Measurements from ENCODE around the gene RPGRIP1.

RPGRIP1 gene

GRCh38 chr14:21311614-21312013 is 31.7 kb downstream of the RPGRIP1 start:
- no peak for DNase-seq
- peaks cover 7% of the 10 kb centered on the region; the same call in 1 of the 2 replicates for H3K4me1 ChIP-seq (ENCODE audit: low read length)
- H2AFZ ChIP-seq (ENCODE audit: low read length): no peak overlapping the region
- TF ChIP-seq EZH2phosphoT487 (IDR thresholded peaks at IDR 0.05; ENCODE audit: low read length): no peak
- TF ChIP-seq CTCF (IDR thresholded peaks at IDR 0.05; ENCODE audit: low read length): no peak
- no peak for TF ChIP-seq EZH2 (optimal IDR thresholded peaks at IDR 0.05; ENCODE audit: low read depth, low read length)
- H3K27me3 ChIP-seq (replicated peaks; ENCODE audit: insufficient read depth, low read length): no peaks in the 10 kb centered on the region
- no peak overlapping the region for H3K4me3 ChIP-seq (ENCODE audit: low read length)
- no peak overlapping the region for H3K4me2 ChIP-seq (ENCODE audit: low read depth, low read length)
- no peak overlapping the region for H3K9ac ChIP-seq (ENCODE audit: low read length)
- no peaks in the 10 kb centered on the region for H4K20me1 ChIP-seq (ENCODE audit: insufficient read depth, low read length)
- no peaks in the 10 kb centered on the region for H3K36me3 ChIP-seq (replicated peaks; ENCODE audit: insufficient read depth, low read length)
- peaks cover 10% of the 10 kb centered on the region for H3F3A ChIP-seq (ENCODE audit: insufficient read depth, low read length)
- H3K27ac ChIP-seq (ENCODE audit: low read length): no peak overlapping the region
- H3K9me3 ChIP-seq (replicated peaks; ENCODE audit: insufficient read depth, low read length): no peaks in the 10 kb centered on the region
- H3K79me2 ChIP-seq (ENCODE audit: low read length): no peaks in the 10 kb centered on the region
- H3K9me2 ChIP-seq (replicated peaks; ENCODE audit: insufficient read depth, low read length): no peaks in the 10 kb centered on the region

DNA sequence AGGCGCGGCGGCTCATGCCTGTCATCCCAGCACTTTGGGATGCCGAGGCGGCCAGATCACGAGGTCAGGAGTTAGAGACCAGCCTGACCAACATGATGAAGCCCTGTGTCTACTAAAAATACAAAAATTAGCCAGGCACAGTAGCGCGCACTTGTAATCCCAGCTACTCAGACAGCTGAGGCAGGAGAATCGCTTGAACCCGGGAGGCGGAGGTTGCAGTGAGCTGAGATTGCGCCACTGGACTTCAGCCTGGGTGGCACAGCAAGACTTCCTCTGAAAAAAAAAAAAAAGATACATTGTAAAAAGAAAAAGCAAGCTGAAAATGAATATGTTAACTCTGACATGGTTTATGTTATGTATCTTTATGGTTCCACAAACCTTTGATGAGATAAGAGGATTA is 33.6 kb downstream of the RPGRIP1 start:
- no peaks in the 10 kb centered on the region for H3K79me2 ChIP-seq (ENCODE audit: low read length)
- H3K27ac ChIP-seq (ENCODE audit: low read length): no peak overlapping the region
- no peak overlapping the region for H3K9ac ChIP-seq (ENCODE audit: low read length)
- no peaks in the 10 kb centered on the region for H3K4me1 ChIP-seq (ENCODE audit: low read length)
- no peaks in the 10 kb centered on the region for H3K9me3 ChIP-seq (replicated peaks; ENCODE audit: insufficient read depth, low read length)
- no peaks in the 10 kb centered on the region for H3K9me2 ChIP-seq (replicated peaks; ENCODE audit: insufficient read depth, low read length)
- H3K4me2 ChIP-seq (ENCODE audit: low read depth, low read length): no peak overlapping the region
- no peaks in the 10 kb centered on the region for H3K36me3 ChIP-seq (replicated peaks; ENCODE audit: insufficient read depth, low read length)
- peaks cover under 1% of the 10 kb centered on the region for H3F3A ChIP-seq (ENCODE audit: insufficient read depth, low read length)
- DNase-seq: no peak
- no peaks in the 10 kb centered on the region for H3K27me3 ChIP-seq (replicated peaks; ENCODE audit: insufficient read depth, low read length)
- TF ChIP-seq CTCF (IDR thresholded peaks at IDR 0.05; ENCODE audit: low read length): no peak
- TF ChIP-seq EZH2phosphoT487 (IDR thresholded peaks at IDR 0.05; ENCODE audit: low read length): no peak
- no peak for TF ChIP-seq EZH2 (optimal IDR thresholded peaks at IDR 0.05; ENCODE audit: low read depth, low read length)
- H2AFZ ChIP-seq (ENCODE audit: low read length): no peak overlapping the region
- H3K4me3 ChIP-seq (ENCODE audit: low read length): no peak overlapping the region
- H4K20me1 ChIP-seq (ENCODE audit: insufficient read depth, low read length): no peaks in the 10 kb centered on the region

GRCh38 chr14:21317398-21317797 is 37.5 kb downstream of the RPGRIP1 start:
- Histone ChIP-seq H3K4me2 (ENCODE audit: low read depth, low read length) (no peak overlapping the region), H3K79me2 (ENCODE audit: low read length) (no peaks in the 10 kb centered on the region), H3K4me1 (ENCODE audit: low read length) (no peaks in the 10 kb centered on the region), H3K36me3 (replicated peaks; ENCODE audit: insufficient read depth, low read length) (no peaks in the 10 kb centered on the region), H3K9ac (ENCODE audit: low read length) (no peak overlapping the region), H3K9me2 (replicated peaks; ENCODE audit: insufficient read depth, low read length) (no peaks in the 10 kb centered on the region), H2AFZ (ENCODE audit: low read length) (no peak overlapping the region), H3K27me3 (replicated peaks; ENCODE audit: insufficient read depth, low read length) (no peaks in the 10 kb centered on the region), H4K20me1 (ENCODE audit: insufficient read depth, low read length) (no peaks in the 10 kb centered on the region), H3K9me3 (replicated peaks; ENCODE audit: insufficient read depth, low read length) (no peaks in the 10 kb centered on the region), H3F3A (ENCODE audit: insufficient read depth, low read length) (no peaks in the 10 kb centered on the region), H3K4me3 (ENCODE audit: low read length) (no peak overlapping the region), H3K27ac (ENCODE audit: low read length) (no peak overlapping the region)
- TF ChIP-seq EZH2 (optimal IDR thresholded peaks at IDR 0.05; ENCODE audit: low read depth, low read length) (no peak), CTCF (IDR thresholded peaks at IDR 0.05; ENCODE audit: low read length) (no peak), EZH2phosphoT487 (IDR thresholded peaks at IDR 0.05; ENCODE audit: low read length) (no peak)
- DNase-seq: no peak

Measured in MM.1S (cell line).